GM19372 (cell line): ENCODE results near the gene TLR8.
"Not testable (repeated sequence)": the region's sequence is repeated elsewhere in the genome, so short reads cannot be mapped to it uniquely, and the experiment has no call there.

Experiments used
- ATAC-seq: cut with Tn5 transposase; IDR thresholded peaks from one replicate; pipeline ENCODE4 v1.9.1; 2021; ENCODE audit warnings: mild to moderate bottlenecking, low read depth, moderate library complexity; ENCODE audit not compliant: unreplicated experiment

Gene TLR8

DNA sequence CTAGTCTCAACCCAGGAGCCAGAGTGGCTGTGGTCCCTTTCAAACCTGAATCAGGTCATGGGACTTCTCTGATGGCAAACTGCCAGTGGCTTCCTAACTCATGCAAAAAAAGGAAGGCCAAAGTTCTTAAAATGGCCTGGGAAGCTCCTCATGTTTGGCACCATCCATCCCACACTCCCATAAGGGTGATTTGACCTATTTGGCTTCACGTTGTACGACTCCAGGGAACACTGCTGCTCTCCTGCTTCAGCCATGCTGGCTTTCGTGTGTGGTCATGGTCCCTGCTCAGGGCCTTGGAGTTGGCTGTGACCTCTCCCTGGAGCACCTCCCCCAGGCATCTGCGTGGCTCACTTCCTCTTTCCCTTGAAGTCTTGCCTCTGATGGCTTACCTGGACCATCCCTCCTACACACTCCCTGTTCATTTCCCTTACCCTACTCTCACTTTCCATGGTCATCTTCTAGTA is 55.7 kb downstream of the TLR8 start:
- no peak for ATAC-seq

DNA sequence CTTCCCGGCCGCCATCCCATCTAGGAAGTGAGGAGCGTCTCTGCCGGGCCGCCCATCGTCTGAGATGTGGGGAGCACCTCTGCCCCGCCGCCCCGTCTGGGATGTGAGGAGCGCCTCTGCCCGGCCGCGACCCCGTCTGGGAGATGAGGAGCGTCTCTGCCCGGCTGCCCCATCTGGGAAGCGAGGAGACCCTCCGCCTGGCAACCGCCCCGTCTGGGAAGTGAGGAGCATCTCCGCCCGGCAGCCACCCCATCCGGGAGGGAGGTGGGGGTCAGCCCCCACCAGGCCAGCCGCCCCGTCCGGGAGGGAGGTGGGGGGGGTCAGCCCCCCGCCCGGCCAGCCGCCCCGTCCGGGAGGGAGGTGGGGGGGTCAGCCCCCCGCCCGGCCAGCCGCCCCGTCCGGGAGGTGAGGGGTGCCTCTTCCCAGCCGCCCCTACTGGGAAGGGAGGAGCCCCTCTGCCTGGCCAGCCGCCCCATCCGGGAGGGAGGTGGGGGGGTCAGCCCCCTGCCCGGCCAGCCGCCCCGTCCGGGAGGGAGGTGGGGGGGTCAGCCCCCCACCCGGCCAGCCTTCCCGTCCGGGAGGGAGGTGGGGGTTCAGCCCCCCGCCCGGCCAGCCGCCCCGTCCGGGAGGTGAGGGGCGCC is 56.9 kb downstream of the TLR8 start:
- not testable (repeated sequence) for ATAC-seq

DNA sequence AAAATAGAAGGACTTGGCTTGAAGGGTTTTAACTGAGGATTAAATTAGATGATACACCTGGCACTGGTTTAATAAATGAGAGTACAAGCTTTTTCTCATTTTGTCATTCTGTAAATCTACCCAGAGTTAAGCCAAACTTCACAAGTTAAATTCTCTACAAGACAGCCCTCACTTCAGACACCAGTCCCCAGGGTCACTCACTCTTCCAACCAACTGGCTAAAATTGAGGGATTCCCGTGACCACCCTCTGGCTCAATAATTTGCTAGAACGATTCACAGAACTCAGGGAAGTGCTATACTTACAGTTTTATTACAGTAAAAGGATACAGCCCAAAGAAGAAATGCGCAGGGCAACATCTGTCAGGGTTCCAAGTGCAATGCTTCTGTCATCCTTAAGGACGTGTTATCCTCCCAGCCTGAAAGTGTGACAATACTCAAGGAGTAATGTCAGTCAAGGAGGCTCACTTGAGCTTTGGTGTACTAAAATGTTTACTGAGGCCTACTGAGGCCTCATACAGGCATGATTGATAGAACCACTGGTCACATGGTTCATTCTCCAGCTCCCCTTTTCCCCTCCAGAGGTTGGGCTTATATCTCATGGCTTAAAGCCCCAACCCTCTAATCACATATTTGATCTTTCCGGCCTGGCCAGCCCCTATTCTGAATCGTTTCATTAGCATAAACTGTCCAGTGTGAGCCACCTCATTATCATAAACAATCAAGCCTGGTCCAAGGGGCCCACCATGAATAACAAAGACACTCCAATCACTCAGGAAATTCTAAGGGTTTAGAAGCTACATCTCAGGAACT is 58.9 kb downstream of the TLR8 start:
- ATAC-seq, result no peak

DNA sequence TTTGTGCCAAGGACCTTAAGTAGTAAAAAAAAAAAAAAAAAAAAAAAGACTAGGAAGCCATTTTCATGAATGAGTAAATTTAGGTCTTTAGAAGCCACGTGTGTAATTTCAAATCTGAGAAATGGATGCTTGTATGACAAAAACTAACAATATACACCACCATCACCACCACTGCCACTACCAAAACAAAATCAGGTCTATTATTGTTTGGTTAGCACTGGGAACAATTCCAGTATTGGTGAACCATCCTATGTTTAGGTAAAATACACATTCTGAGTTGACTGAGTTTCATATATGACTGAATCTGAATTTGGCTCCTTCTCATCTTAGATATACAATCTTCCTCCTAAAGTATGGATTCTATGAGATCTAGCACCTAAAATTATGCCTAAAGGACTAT is 59.7 kb downstream of the TLR8 start:
- ATAC-seq, result no peak

DNA sequence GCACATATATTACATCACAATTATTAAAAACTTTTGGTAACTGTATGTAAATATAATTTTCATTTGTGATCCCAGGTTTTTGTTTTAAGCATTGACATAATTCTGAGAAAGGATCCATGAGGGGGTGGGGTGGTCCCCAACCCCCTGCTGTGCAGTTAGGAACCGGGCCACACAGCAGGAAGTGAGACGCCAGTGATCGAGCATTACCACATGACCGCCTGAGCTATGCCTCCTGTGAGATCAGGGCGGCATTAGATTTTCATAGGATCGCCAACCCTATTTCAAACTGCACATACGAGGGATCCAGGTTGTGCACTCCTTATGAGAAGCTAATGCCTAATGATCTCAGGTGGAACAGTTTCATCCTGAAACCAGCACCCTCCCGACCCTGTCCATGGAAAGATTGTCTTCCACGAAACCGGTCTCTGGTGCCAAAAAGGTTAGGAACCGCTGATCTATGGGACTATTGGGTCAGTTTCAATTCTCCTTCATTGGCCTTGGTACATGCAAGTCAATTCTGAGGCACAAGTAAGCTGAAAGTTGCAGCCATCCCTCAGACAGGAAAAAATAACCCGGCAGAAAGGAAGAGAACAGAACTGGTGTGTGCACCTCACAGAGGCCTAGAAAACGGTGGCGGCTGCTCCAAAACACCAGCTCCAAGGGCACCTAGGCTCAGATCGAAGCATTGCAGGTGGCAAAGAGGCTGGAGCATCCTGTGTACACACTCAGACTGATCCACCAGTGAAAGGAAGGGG is 61.5 kb downstream of the TLR8 start:
- no peak for ATAC-seq

DNA sequence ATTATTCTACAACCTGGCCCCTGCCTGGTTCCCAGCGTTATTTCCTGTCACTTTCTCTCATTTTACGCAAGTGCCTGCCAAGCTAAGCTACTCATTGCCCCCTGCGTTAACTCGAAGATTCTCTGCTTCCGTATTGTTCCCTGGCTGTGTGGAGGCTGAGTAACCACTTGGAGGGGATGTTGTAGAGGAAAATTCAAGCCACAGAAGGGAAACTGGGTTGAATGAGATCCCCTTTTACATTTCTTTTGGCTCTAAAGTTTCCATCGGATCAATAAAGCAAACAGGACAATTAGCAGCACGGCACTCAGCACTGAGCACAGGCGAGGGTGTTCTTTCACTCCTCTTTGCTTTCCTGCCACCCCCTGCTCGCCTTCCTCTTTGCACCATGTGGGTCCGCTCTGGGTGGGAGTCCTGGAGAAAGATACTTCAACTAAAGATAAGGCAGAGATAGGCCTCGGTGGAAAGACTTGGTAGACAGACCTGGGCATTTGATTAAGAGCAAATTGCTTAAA is 64.3 kb downstream of the TLR8 start:
- no peak for ATAC-seq

DNA sequence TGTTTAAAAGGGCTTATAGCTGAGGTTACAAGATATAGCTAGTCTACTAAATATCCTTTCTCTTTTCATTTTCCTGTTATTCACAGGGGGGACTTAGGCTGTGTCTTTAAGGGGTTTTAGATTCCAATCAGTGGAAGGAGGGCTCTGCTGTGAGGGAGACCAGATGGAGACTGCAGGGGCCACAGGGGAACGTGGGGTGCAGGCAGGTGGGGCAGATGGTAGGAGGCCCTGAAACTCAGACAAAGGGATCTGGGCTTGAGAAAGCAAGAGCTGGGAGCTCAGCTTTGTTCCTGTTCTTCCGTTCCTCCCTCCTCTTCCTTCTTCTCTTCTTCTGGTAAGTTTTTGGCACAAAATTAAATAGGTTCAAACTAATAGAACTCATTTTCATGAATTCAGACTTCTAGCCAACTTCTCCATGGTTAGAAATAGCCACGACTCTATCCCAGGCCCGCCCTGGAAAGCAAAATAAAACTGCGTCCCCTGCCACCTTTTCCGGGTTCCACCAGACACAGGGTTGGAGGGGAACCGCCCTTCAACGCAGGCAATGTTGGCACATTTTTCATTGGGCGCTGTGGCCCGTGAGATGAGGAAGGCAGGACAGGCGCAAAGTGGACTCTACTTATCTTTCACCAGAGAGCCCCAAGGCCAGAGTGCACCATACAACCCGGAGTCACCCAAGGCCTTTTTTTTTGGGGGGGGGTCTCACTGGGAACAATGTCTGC is 65.0 kb downstream of the TLR8 start:
- no peak for ATAC-seq

DNA sequence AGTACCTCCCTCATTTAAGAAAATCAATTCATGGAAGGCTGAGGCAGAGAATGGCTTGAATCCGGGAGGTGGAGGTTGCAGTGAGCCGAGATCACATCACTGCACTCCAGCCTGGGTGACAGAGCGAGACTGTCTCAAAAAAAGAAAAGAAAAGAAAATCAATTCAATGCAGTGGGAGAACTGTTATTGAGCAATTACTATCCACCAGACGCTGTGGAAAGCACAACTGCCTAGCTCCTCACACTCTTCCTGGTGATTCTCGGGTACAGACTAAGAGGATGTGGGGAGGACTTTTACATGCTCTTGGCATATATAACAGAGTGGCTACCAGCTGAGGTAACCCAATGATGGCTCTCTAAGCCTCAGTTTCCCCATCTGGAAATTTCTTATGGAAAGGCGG is 65.8 kb downstream of the TLR8 start:
- ATAC-seq, result no peak
